Activated CD4-positive, alpha-beta T cell treated with anti-CD3 and anti-CD28 coated beads for 36 hours (primary cell): Measurements from ENCODE around the gene COL9A3. TPM values are rescaled to one million over a fixed set of nuclear protein-coding genes. Genes with fewer than 3 reads are reported as not detected.
"Not testable (repeated sequence)": the region's sequence is repeated elsewhere in the genome, so short reads cannot be mapped to it uniquely, and the experiment has no call there.

ENCODE experiments used
- ATAC-seq: fragments of 200-7000 bp; cut with Tn5 transposase; one replicate; pipeline ENCODE4 v1.10.0; 2021; ENCODE audit warnings: mild to moderate bottlenecking, moderate library complexity
- CTCF ChIA-PET: fragments of 350-600 bp; sonication (Branson Sonifier 250); formaldehyde crosslinking; loops from one replicate; lab custom pipeline; 2021; ENCODE audit warnings: antibody characterized with exemption; lab: Charles Lee
- POLR2A ChIA-PET: fragments of 350-600 bp; sonication (Branson Sonifier 250); formaldehyde crosslinking; loops from one replicate; lab custom pipeline; 2021; ENCODE audit warnings: antibody characterized with exemption, inconsistent platforms; lab: Charles Lee
- DNase-seq: peaks from one replicate; pipeline ENCODE4 v3.0.0-alpha.2; 2020
- H3K27ac Mint-ChIP-seq: one replicate; pipeline ENCODE4 v1.8.0; 2021; ENCODE audit warnings: mixed read lengths
- H3K27me3 Mint-ChIP-seq: one replicate; pipeline ENCODE4 v1.8.0; 2021; ENCODE audit warnings: mixed read lengths
- H3K36me3 Mint-ChIP-seq: one replicate; pipeline ENCODE4 v1.8.0; 2021; ENCODE audit warnings: low read depth, mixed read lengths
- H3K4me1 Mint-ChIP-seq: one replicate; pipeline ENCODE4 v1.8.0; 2021; ENCODE audit warnings: mixed read lengths
- H3K4me3 Mint-ChIP-seq: one replicate; pipeline ENCODE4 v1.8.0; 2021; ENCODE audit warnings: mild to moderate bottlenecking, moderate library complexity, mixed read lengths
- H3K9me3 Mint-ChIP-seq: one replicate; pipeline ENCODE4 v1.8.0; 2021; ENCODE audit warnings: low read depth, mixed read lengths
- intact Hi-C, 2 experiments: fragments of 100-400 bp; cut with DNase I in 1 of 2; cut with micrococcal nuclease in 1 of 2; formaldehyde crosslinking; loops; one replicate each; pipeline versions ENCODE4 v1.14.2 to v1.15.1; 2022 to 2024; cut with DNase I, micrococcal nuclease
- total RNA-seq, 2 experiments: library from RNA; stranded (reverse); gene quantifications; one replicate each; pipeline ENCODE4 v1.2.3, GENCODE V29; 2021

The COL9A3 gene
- total RNA-seq, 2 experiments from 2014 or later: not detected

DNA sequence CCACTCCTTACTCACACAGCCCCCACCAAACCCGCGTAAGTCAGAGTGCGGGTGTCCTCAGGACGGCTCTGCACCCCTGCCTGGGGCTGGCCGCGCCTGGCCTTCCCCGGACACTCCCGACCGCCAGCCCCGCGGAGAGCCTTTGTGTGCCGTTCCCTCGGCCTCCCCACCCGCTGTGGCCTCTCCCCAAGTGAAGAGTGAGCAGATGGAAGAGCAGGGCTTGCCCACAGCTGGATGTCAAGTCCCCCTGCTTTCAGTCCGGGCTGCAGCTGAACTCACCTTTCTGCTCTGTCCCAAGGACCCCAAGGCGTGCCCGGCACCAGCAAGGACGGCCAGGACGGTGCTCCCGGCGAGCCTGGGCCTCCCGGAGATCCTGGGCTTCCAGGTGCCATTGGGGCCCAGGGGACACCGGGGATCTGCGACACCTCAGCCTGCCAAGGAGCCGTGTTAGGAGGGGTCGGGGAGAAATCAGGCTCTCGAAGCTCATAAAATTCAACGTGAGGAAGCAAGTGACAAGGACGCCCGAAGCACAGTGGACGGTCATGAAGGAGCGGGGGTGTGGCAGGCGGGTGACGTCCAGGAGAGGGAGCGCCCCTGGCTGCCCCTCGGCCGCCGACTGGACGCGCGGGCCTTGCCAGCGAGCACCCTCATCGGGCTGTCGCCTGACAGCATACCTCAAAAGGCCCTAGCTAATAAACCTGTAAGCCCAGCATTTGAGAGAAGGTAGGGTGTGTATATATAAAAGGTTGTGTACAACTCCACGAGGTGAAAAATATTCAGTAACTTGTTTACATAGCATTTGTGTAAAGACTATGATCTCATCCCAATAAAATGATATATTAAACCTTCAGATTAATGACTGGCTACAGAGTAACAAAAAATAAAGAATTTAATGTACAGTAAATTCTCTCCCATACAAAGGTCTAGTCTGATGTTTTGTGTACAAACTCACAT, 23.7 kb downstream of the COL9A3 start:
- ATAC-seq (no peak), DNase-seq (no peak)
- intact Hi-C loops: no loop called here
- H3K27ac Mint-ChIP-seq: no peak overlapping the region
- no peaks in the 10 kb centered on the region for H3K9me3 Mint-ChIP-seq
- H3K4me3 Mint-ChIP-seq: no peak overlapping the region
- no peaks in the 10 kb centered on the region for H3K4me1 Mint-ChIP-seq
- ChIA-PET CTCF (interaction anchor here (0.6 to 0.8 kb wide), 2 partner anchors 8 to 51 kb away, joined by 3 read pairs; no protein-coding TSS in a partner anchor), POLR2A (no interaction called here)
- H3K27me3 Mint-ChIP-seq: no peaks in the 10 kb centered on the region
- H3K36me3 Mint-ChIP-seq: no peaks in the 10 kb centered on the region

DNA sequence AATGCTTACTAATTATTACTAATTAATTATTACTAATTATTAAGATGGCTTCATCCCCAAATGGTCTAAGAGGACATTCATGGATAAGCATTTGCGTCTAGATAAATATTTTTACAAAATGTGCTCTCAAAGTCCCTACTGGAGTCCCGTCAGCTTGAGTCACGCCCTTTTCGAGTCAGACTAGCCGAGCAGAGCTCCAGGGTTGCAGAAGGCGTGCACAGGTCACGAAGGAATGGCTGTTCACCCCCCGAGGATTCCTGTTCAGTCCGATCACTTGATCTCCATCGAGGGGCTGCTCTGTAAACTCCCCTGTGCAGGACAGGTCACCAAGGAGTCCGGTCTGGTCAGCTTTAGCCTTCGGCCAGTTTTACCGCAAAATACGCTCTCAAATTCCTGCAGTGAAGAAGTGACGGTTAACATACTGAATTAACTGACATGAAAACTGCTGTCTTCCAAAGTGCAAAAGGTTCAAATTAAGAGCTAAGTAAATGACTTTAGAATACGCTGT, 24.9 kb downstream of the COL9A3 start:
- Mint-ChIP-seq H3K4me3 (no peak overlapping the region), H3K27ac (no peak overlapping the region), H3K9me3 (no peaks in the 10 kb centered on the region), H3K27me3 (no peaks in the 10 kb centered on the region), H3K4me1 (no peaks in the 10 kb centered on the region), H3K36me3 (no peaks in the 10 kb centered on the region)
- ATAC-seq (no peak), DNase-seq (no peak)
- ChIA-PET CTCF (interaction anchor here (0.6 kb wide), 1 partner anchor 562 kb away, joined by 3 read pairs; no protein-coding TSS in a partner anchor), POLR2A (no interaction called here)
- intact Hi-C loops: no loop called here

DNA sequence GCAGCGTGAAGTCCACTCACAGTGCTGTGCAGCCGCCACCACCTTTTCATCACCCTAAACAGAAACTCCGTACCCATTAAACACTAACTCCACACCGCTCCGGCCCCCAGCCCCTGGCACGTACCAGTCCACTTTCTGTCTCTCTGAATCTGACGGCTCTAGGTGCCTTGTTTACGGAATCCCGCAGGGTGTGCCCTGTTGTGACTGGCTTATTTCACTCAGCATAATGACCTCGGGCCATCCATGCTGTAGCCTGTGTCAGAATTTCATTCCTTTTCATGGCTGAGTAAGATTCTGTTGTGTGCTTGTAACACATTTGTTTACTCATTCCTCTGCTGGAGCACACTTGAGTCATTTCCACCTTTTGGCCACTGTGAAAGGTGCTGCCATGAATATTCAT, 26.8 kb downstream of the COL9A3 start:
- H3K4me1 Mint-ChIP-seq: no peaks in the 10 kb centered on the region
- H3K9me3 Mint-ChIP-seq: no peaks in the 10 kb centered on the region
- H3K36me3 Mint-ChIP-seq: peaks cover 3% of the 10 kb centered on the region
- CTCF ChIA-PET: no interaction called here
- no peak overlapping the region for H3K27ac Mint-ChIP-seq
- DNase-seq (no peak), ATAC-seq (no peak)
- POLR2A ChIA-PET: no interaction called here
- intact Hi-C loops: no loop called here
- no peak overlapping the region for H3K4me3 Mint-ChIP-seq
- H3K27me3 Mint-ChIP-seq: no peaks in the 10 kb centered on the region

DNA sequence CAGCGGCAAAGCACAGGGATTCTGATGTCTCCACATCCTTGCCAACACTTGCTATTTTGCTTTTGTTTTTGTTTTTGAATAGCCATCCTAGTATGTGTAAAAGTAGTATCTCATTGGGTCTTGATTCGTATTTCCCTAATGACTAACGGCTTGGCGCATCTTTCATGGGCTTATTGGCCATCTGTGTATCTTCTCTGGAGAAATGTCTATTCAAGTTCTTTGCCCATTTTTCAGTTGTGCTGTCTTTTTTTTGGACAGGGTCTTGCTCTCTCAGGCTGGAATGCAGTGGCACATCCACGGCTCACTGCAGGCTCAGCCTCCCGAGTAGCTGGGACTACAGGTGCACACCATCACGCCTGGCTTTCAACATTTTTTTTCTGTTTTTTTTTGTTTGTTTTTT, 27.3 kb downstream of the COL9A3 start:
- Mint-ChIP-seq H3K27ac (no peak overlapping the region), H3K9me3 (no peaks in the 10 kb centered on the region), H3K36me3 (peaks cover 3% of the 10 kb centered on the region), H3K4me3 (no peak overlapping the region), H3K4me1 (no peaks in the 10 kb centered on the region), H3K27me3 (no peaks in the 10 kb centered on the region)
- CTCF ChIA-PET: no interaction called here
- POLR2A ChIA-PET: no interaction called here
- intact Hi-C loops: no loop called here
- DNase-seq (no peak), ATAC-seq (no peak)

DNA sequence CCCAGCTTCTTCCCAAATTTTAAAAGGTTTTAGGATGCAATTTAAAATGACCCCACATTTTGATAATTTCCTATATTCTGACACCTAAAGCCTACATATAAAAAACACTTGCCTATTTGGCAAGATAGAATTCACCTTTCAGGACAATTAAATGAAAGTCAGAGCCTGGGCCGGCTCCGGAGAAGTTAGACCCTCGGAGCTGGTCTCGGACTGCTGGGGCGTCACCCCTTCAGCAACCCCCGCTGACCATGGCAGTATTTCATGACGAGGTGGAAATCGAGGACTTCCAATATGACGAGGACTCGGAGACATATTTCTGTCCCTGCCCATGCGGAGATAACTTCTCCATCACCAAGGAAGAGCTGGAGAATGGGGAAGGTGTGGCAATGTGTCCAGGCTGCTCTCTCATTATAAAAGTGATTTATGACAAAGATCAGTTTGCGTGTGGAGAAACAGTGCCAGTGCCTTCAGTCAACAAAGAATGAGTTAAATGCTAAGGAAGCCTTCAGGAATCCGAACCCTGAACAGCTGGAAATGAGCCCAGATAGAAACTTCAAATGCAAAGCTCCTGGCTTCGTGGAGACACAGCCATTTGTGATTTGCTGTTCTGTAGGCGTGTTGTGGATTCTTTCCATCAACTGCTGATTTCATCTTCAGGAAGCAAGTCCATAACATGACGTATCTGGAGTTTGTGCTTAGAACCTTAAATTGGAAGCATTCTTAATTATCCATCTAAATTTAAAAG, 28.7 kb downstream of the COL9A3 start:
- Mint-ChIP-seq H3K9me3 (no peaks in the 10 kb centered on the region), H3K4me3 (no peak overlapping the region), H3K4me1 (no peaks in the 10 kb centered on the region), H3K27ac (no peak overlapping the region), H3K27me3 (no peaks in the 10 kb centered on the region), H3K36me3 (peaks cover 4% of the 10 kb centered on the region)
- intact Hi-C loops: no loop called here
- ChIA-PET POLR2A (no interaction called here), CTCF (interaction anchor here (0.6 kb wide), 1 partner anchor 96 kb away, joined by 4 read pairs; no protein-coding TSS in a partner anchor)
- DNase-seq (no peak), ATAC-seq (no peak)

DNA sequence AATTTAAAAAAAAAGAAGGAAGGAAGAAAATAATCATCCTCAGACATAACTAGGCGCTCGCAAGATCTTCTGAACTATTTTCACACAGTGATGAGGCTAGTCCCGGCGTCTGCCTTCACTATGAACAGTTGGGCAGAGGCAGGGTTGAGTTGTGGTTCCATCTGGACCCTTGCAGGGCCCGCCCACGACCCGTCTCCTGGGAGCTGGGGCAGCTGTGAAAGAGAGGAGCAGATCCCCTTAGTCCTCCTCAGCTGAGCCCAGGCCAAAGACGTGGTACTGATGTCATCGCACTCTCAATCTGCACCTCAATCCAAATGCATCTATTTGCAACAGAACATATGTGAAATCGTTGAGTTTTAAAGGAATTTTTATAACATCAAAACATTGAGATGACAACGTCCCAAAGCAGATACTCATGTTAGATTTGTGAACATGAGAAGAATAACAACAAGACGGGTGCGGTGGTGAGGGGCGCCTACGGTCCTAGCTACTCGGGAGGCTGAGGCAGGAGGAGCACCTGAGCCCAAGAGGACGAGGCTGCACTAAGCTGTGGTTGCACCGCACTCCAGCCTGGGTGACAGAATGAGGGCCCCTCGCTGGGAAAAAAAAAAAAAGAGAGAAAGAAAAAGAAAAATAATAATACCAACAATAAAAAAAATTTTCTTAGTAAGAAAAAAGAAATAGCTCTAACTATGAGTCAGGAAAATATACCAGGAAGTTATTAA, 29.5 kb downstream of the COL9A3 start:
- no peak overlapping the region for H3K27ac Mint-ChIP-seq
- no peaks in the 10 kb centered on the region for H3K4me1 Mint-ChIP-seq
- no peak for ATAC-seq
- H3K9me3 Mint-ChIP-seq: no peaks in the 10 kb centered on the region
- H3K4me3 Mint-ChIP-seq: no peak overlapping the region
- peaks cover 4% of the 10 kb centered on the region for H3K36me3 Mint-ChIP-seq
- H3K27me3 Mint-ChIP-seq: no peaks in the 10 kb centered on the region
- intact Hi-C loops: no loop called here
- ChIA-PET CTCF (no interaction called here), POLR2A (no interaction called here)
- DNase-seq: no peak

DNA sequence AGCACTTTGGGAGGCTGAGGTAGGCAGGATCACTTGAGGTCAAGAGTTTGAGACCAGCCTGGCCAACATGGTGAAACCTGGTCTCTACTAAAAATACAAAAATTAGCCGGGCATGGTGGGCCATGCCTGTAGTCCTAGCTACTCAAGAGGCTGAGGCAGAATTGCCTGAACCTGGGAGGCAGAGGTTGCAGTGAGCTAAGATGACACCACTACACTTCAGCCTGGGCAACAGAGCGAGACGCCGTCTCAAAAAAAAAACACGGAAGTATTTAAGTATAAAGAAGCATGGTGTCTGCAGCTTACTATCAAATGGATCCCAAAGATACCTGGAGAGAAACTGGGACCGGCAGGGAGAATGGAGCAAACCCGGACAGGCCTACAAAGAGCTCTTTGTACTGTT, 32.1 kb downstream of the COL9A3 start:
- CTCF ChIA-PET, H3K4me3 Mint-ChIP-seq, DNase-seq, H3K27me3 Mint-ChIP-seq, H3K27ac Mint-ChIP-seq, intact Hi-C loops, H3K9me3 Mint-ChIP-seq, H3K4me1 Mint-ChIP-seq, ATAC-seq, POLR2A ChIA-PET: not testable (repeated sequence)
- peaks cover 13% of the 10 kb centered on the region for H3K36me3 Mint-ChIP-seq

DNA sequence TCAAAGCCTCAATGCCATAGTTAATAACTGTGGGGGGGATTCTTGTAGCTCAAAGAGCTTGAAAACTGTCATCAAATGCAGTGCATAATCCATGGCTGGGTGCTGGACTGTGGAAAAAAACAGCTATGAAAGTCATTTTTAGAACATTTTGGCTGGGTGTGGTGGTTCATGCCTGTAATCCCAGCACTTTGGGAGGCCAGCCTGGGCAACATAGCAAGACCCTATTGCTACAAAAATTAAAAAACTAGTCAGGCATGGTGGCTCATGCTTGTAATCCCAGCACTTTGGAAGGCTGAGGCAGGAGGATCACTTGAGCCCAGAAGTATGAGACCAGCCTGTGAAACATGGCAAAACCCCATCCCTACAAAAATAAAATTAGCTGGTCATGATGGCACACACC, 32.6 kb downstream of the COL9A3 start:
- DNase-seq (no peak), ATAC-seq (no peak)
- H3K9me3 Mint-ChIP-seq: no peaks in the 10 kb centered on the region
- no peaks in the 10 kb centered on the region for H3K4me1 Mint-ChIP-seq
- H3K4me3 Mint-ChIP-seq: no peak overlapping the region
- ChIA-PET CTCF (no interaction called here), POLR2A (no interaction called here)
- H3K27me3 Mint-ChIP-seq: no peaks in the 10 kb centered on the region
- H3K27ac Mint-ChIP-seq: no peak overlapping the region
- intact Hi-C loops: no loop called here
- H3K36me3 Mint-ChIP-seq: peaks cover 14% of the 10 kb centered on the region

DNA sequence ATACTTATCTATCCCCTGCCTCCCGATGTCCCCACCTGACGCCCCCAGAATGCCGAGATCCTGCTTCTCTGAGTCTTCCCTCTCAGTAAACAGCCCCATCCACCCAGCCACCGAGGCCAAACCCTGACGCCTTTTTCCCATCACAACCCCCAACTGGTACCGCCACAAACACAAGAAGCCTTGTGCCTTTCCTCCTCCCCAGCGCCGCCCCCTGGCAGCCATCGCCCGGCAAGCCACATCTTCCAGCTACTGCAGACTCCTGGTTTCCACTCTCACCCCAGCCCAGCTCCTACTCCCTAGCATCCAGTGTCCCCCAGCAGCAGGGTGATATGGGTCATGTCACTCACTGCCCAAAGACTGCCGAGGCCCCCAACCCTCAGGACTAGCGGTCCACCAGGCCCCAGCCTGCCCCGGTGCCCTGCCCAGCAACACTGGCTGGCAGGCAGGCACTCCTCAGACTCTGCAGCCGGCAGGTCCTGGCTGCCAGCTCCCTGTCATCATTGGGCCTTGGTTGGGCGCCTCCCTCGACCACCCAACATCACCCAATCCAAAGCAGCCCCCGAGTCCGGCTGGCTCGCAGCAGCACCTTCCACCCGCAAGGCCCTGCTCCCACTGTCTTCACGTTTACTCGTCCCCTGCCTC, 33.6 kb downstream of the COL9A3 start:
- Mint-ChIP-seq H3K27ac (no peak overlapping the region), H3K27me3 (no peaks in the 10 kb centered on the region), H3K9me3 (no peaks in the 10 kb centered on the region), H3K4me1 (no peaks in the 10 kb centered on the region), H3K36me3 (peaks cover 20% of the 10 kb centered on the region), H3K4me3 (no peak overlapping the region)
- ChIA-PET POLR2A (no interaction called here), CTCF (no interaction called here)
- DNase-seq (no peak), ATAC-seq (no peak)
- intact Hi-C loops: no loop called here

DNA sequence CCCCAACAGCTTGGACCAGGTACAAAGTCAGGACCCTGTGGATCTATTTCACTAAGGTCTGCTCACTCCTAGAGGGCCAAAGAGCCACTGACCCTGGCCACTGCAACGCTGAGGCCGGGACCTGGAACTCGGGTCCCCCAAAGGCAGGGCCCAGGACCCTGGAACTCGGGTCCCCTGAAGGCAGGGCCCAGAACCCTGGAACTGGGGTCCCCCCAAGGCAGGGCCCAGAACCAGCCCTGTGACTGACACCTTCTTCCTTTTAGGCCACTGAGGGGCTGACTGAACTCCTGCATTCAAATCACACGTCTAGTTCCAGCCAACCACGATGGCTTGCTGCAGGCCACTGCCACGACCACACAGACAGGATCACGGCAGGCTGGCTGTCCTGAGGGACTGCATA, 35.3 kb downstream of the COL9A3 start:
- ATAC-seq (no peak), DNase-seq (no peak)
- Mint-ChIP-seq H3K27me3 (no peaks in the 10 kb centered on the region), H3K36me3 (peaks cover 24% of the 10 kb centered on the region), H3K27ac (no peak overlapping the region), H3K4me1 (peaks cover 4% of the 10 kb centered on the region), H3K9me3 (no peaks in the 10 kb centered on the region), H3K4me3 (no peak overlapping the region)
- intact Hi-C loops: no loop called here
- ChIA-PET CTCF (no interaction called here), POLR2A (no interaction called here)

DNA sequence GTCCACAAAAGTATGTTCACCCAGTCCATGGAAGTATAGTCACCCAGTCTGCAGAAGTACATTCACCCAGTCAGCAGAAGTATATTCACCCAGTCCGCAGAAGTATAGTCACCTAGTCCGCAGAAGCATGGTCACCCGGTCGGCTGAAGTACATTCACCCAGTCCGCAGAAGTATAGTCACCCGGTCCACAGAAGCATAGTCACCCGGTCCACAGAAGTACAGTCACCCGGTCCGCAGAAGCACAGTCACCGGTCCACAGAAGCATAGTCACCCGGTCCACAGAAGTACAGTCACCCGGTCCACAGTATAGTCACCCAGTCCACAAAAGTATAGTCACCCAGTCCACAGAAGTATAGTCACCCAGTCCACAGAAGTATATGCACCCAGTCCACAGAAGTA, 36.0 kb downstream of the COL9A3 start:
- H3K36me3 Mint-ChIP-seq: peaks cover 26% of the 10 kb centered on the region
- no peaks in the 10 kb centered on the region for H3K27me3 Mint-ChIP-seq
- no peaks in the 10 kb centered on the region for H3K9me3 Mint-ChIP-seq
- no peak for ATAC-seq
- H3K4me3 Mint-ChIP-seq: no peak overlapping the region
- DNase-seq: no peak
- H3K27ac Mint-ChIP-seq: no peak overlapping the region
- intact Hi-C loops: no loop called here
- CTCF ChIA-PET: no interaction called here
- peaks cover 8% of the 10 kb centered on the region for H3K4me1 Mint-ChIP-seq
- POLR2A ChIA-PET: no interaction called here
